ENCODE measurements around the gene CLCA2.

DNA sequence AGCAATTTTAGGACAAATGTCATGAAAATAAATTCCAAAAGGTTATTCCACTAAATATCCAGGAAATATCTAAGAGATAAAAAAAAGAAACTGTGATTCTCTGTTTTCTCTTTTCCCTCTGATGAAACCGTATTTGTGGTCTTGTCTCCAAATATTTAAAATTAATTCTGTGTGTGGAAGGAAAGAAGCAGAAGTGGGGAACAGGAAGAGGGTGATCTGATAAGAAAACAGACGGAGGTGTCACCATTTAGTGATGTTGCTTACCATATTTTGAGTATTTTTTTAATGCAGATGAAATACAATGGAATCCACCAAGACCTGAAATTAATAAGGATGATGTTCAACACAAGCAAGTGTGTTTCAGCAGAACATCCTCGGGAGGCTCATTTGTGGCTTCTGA, 74.3 kb downstream of the CLCA2 start:
- no peak for TF ChIP-seq PPARA (CRISPR knock-in tag; IDR thresholded peaks at IDR 0.05; ENCODE audit: borderline replicate concordance)
- no peak for TF ChIP-seq TSHZ2 (CRISPR knock-in tag; IDR thresholded peaks at IDR 0.05)
- TF ChIP-seq OSR1 (CRISPR knock-in tag; IDR thresholded peaks at IDR 0.05), result no peak
- TF ChIP-seq RARB (CRISPR knock-in tag; IDR thresholded peaks at IDR 0.05), result no peak
- TF ChIP-seq ZC3H10 (CRISPR knock-in tag; IDR thresholded peaks at IDR 0.05), result no peak
- TF ChIP-seq ZFP30 (CRISPR knock-in tag; IDR thresholded peaks at IDR 0.05), result no peak
- TF ChIP-seq ZNF70 (CRISPR knock-in tag; IDR thresholded peaks at IDR 0.05), result no peak

All from SK-N-SH treated with all-trans-retinoic acid at 6 μM for 48 hours (cell line).